Loucy (cell line): ENCODE results near the gene TBKBP1.

Experiments
- CTCF ChIP-seq: fragments of 200-600 bp; sonication (generic); conservative IDR thresholded peaks from 2 replicates; pipeline ENCODE4 v1.5.1; 2014; ENCODE audit warnings: mild to moderate bottlenecking, antibody characterized with exemption, low read length
- EZH2phosphoT487 ChIP-seq: fragments of 200-600 bp; IDR thresholded peaks from 2 replicates; pipeline ENCODE4 v1.6.1; 2018; ENCODE audit warnings: antibody characterized with exemption, mild to moderate bottlenecking, moderate library complexity, borderline replicate concordance

GRCh38 chr17:47693731-47694580 is at the start of gene TBKBP1:
- TF ChIP-seq CTCF = no peak
- no peak for TF ChIP-seq EZH2phosphoT487
